ENCODE measurements around the gene IL17B. TPM values are rescaled to one million over a fixed set of nuclear protein-coding genes. Genes with fewer than 3 reads are reported as not detected.
A peak's percentile ranks its signal among the peaks of the same experiment; 100 is the strongest.

The IL17B gene
- total and polyA plus RNA-seq, 2 experiments from 2014 or later: 0.43 TPM; not detected in 1

GRCh38 chr5:149406979-149407306 lies 27.9 kb upstream of the IL17B start:
- no peaks in the 10 kb centered on the region for H3K9me3 ChIP-seq (ENCODE audit: low read depth)
- in situ Hi-C loops (cut with MboI): no loop called here
- WGBS, 2 experiments (ENCODE audit: low coverage in 1 of 2, low lambda C conversion rate in 2 of 2, missing lambda C conversion rate in 2 of 2): 0 to 1% methylated on average over 4 of the region's 4 CpGs
- H3K79me2 ChIP-seq (ENCODE audit: insufficient read depth): peaks cover 53% of the 10 kb centered on the region
- no peaks in the 10 kb centered on the region for H3K27me3 ChIP-seq (replicated peaks; ENCODE audit: insufficient read depth)
- peak overlapping the region; percentile 87 for H3K9ac ChIP-seq
- H3K9me2 ChIP-seq (ENCODE audit: insufficient read depth): no peaks in the 10 kb centered on the region
- H4K20me1 ChIP-seq (ENCODE audit: insufficient read depth): no peaks in the 10 kb centered on the region
- H3F3A ChIP-seq (ENCODE audit: insufficient read depth): peaks cover 60% of the 10 kb centered on the region
- no peaks in the 10 kb centered on the region for H3K36me3 ChIP-seq (ENCODE audit: low read depth)
- DNase-seq: no peak
- H3K4me1 ChIP-seq (ENCODE audit: insufficient read depth): peaks cover 64% of the 10 kb centered on the region
- H3K4me2 ChIP-seq (ENCODE audit: unreplicated experiment): peak overlapping the region; percentile 89
- H3K27ac ChIP-seq: peak overlapping the region; percentile 94
- H2AFZ ChIP-seq: no peak overlapping the region; the same call in 1 of the 2 replicates
- peak overlapping the region; percentile 89 for H3K4me3 ChIP-seq
- TF ChIP-seq EZH2phosphoT487 (IDR thresholded peaks at IDR 0.05; ENCODE audit: insufficient read depth, low read depth) (no peak), EZH2 (IDR thresholded peaks at IDR 0.05; ENCODE audit: insufficient read depth, poor library complexity, severe bottlenecking) (no peak)

GRCh38 chr5:149406203-149406978 lies 27.3 kb upstream of the IL17B start:
- peak overlapping the region; percentile 89 for H3K4me2 ChIP-seq (ENCODE audit: unreplicated experiment)
- no peaks in the 10 kb centered on the region for H3K36me3 ChIP-seq (ENCODE audit: low read depth)
- in situ Hi-C loops (cut with MboI): no loop called here
- H4K20me1 ChIP-seq (ENCODE audit: insufficient read depth): no peaks in the 10 kb centered on the region
- no peaks in the 10 kb centered on the region for H3K27me3 ChIP-seq (replicated peaks; ENCODE audit: insufficient read depth)
- H3K4me1 ChIP-seq (ENCODE audit: insufficient read depth): peaks cover 62% of the 10 kb centered on the region
- peaks cover 48% of the 10 kb centered on the region for H3K79me2 ChIP-seq (ENCODE audit: insufficient read depth)
- peak overlapping the region; percentile 89 for H3K4me3 ChIP-seq
- H3K9me2 ChIP-seq (ENCODE audit: insufficient read depth): no peaks in the 10 kb centered on the region
- H3K9ac ChIP-seq: peak overlapping the region; percentile 87
- WGBS, 2 experiments (ENCODE audit: low coverage in 1 of 2, low lambda C conversion rate in 2 of 2, missing lambda C conversion rate in 2 of 2): 4 to 6% methylated on average over 9 of the region's 9 CpGs
- TF ChIP-seq EZH2phosphoT487 (IDR thresholded peaks at IDR 0.05; ENCODE audit: insufficient read depth, low read depth): no peak
- TF ChIP-seq EZH2 (IDR thresholded peaks at IDR 0.05; ENCODE audit: insufficient read depth, poor library complexity, severe bottlenecking): no peak
- peaks cover 56% of the 10 kb centered on the region for H3F3A ChIP-seq (ENCODE audit: insufficient read depth)
- peak; percentile 86 for DNase-seq
- H2AFZ ChIP-seq: no peak overlapping the region; the same call in 1 of the 2 replicates
- H3K27ac ChIP-seq: peak overlapping the region; percentile 94
- no peaks in the 10 kb centered on the region for H3K9me3 ChIP-seq (ENCODE audit: low read depth)

DNA sequence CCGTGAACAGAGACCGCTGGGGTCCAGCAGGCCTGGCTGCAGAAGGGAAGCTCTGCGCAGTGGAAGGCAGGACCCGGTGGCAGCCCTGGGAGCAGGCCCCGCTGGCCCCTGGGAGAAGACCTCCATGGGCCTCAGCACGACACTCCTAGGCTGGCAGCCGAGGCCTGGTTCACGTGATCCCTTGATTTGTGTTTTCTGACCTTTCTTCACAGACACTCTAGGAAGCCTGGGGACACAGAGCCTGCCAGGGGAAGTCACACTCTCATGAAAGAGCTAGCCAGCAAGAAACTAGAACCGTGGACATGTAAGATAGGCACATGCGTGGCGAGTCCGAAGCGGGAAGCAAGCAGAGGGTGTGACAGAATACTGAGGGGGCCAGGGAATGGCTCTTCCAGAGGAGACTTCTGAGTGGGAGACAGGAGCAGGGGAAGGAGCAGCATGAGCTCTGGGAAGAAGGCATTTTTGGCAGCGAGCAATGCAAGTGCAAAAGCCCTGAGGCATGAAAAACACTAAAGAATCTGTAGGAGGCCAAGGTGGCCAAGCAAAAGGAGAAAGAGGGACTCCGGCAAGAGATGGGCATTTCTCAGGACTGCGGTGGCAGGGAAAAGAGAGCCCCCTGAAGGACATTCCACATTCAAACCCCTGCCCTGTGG lies 26.6 kb upstream of the IL17B start:
- H3K79me2 ChIP-seq (ENCODE audit: insufficient read depth): peaks cover 41% of the 10 kb centered on the region
- TF ChIP-seq EZH2 (IDR thresholded peaks at IDR 0.05; ENCODE audit: insufficient read depth, poor library complexity, severe bottlenecking) (no peak), EZH2phosphoT487 (IDR thresholded peaks at IDR 0.05; ENCODE audit: insufficient read depth, low read depth) (no peak)
- H3K4me2 ChIP-seq (ENCODE audit: unreplicated experiment): no peak overlapping the region
- no peaks in the 10 kb centered on the region for H3K9me2 ChIP-seq (ENCODE audit: insufficient read depth)
- H4K20me1 ChIP-seq (ENCODE audit: insufficient read depth): no peaks in the 10 kb centered on the region
- H3K4me1 ChIP-seq (ENCODE audit: insufficient read depth): peaks cover 56% of the 10 kb centered on the region
- in situ Hi-C loops (cut with MboI): no loop called here
- 88 to 91% methylated on average over 15 to 16 of the region's 16 CpGs for WGBS, 2 experiments (ENCODE audit: low coverage in 1 of 2, low lambda C conversion rate in 2 of 2, missing lambda C conversion rate in 2 of 2)
- no peaks in the 10 kb centered on the region for H3K27me3 ChIP-seq (replicated peaks; ENCODE audit: insufficient read depth)
- no peak overlapping the region for H2AFZ ChIP-seq
- no peak overlapping the region for H3K4me3 ChIP-seq
- H3K9me3 ChIP-seq (ENCODE audit: low read depth): no peaks in the 10 kb centered on the region
- peak overlapping the region; percentile 87 for H3K9ac ChIP-seq
- peak; percentile 48 for DNase-seq
- H3K27ac ChIP-seq: peak overlapping the region; percentile 94
- H3F3A ChIP-seq (ENCODE audit: insufficient read depth): peaks cover 53% of the 10 kb centered on the region
- no peaks in the 10 kb centered on the region for H3K36me3 ChIP-seq (ENCODE audit: low read depth)

GRCh38 chr5:149404746-149405549 lies 25.9 kb upstream of the IL17B start:
- H3K9ac ChIP-seq: peak overlapping the region; percentile 87
- H3K9me3 ChIP-seq (ENCODE audit: low read depth): no peaks in the 10 kb centered on the region
- peak; percentile 92 for DNase-seq
- in situ Hi-C loops (cut with MboI): no loop called here
- TF ChIP-seq EZH2 (IDR thresholded peaks at IDR 0.05; ENCODE audit: insufficient read depth, poor library complexity, severe bottlenecking) (no peak), EZH2phosphoT487 (IDR thresholded peaks at IDR 0.05; ENCODE audit: insufficient read depth, low read depth) (no peak)
- peaks cover 33% of the 10 kb centered on the region for H3K79me2 ChIP-seq (ENCODE audit: insufficient read depth)
- no peaks in the 10 kb centered on the region for H3K9me2 ChIP-seq (ENCODE audit: insufficient read depth)
- 48 to 58% methylated on average over 17 of the region's 17 CpGs for WGBS, 2 experiments (ENCODE audit: low coverage in 1 of 2, low lambda C conversion rate in 2 of 2, missing lambda C conversion rate in 2 of 2)
- H2AFZ ChIP-seq: no peak overlapping the region
- H4K20me1 ChIP-seq (ENCODE audit: insufficient read depth): no peaks in the 10 kb centered on the region
- peak overlapping the region; percentile 94 for H3K27ac ChIP-seq
- H3K4me1 ChIP-seq (ENCODE audit: insufficient read depth): peaks cover 51% of the 10 kb centered on the region
- no peaks in the 10 kb centered on the region for H3K27me3 ChIP-seq (replicated peaks; ENCODE audit: insufficient read depth)
- peaks cover 53% of the 10 kb centered on the region for H3F3A ChIP-seq (ENCODE audit: insufficient read depth)
- H3K4me2 ChIP-seq (ENCODE audit: unreplicated experiment): peak overlapping the region; percentile 48
- H3K4me3 ChIP-seq: no peak overlapping the region; the same call in 1 of the 2 replicates
- no peaks in the 10 kb centered on the region for H3K36me3 ChIP-seq (ENCODE audit: low read depth)
